Camera-type eye (tissue), 1 donor: ENCODE results near the gene ADRA2C. TPM values are rescaled to one million over a fixed set of nuclear protein-coding genes. Genes with fewer than 3 reads are reported as not detected.

Experiments used
- total RNA-seq: library from RNA; depleted of rRNA; stranded (reverse); fragments of >200 nt; gene quantifications from one replicate; pipeline ENCODE4 v1.2.3, GENCODE V29; 2014

The ADRA2C gene
- 8.5 TPM for total RNA-seq

GRCh38 chr4:3766036-3766784, at the start of gene ADRA2C:
Gene ADRA2C (plus strand): TSS chr4:3766385. CDS start chr4:3766607, 222 bp downstream.

Other genes with a start within 250 kb of the ADRA2C start
- 169 TPM for gene LRPAP1, start 234.0 kb upstream of the ADRA2C start, total RNA-seq